Thoracic aorta endothelial cell (primary cell): ENCODE data around the gene MCRS1. TPM values are rescaled to one million over a fixed set of nuclear protein-coding genes. Genes with fewer than 3 reads are reported as not detected.

Experiments used
- small RNA-seq: library from RNA; depleted of rRNA; stranded (forward); fragments of <200 nt; gene quantifications from one replicate; pipeline ENCODE3, GENCODE V24; 2012
- total RNA-seq: library from RNA; depleted of rRNA; stranded (reverse); fragments of >200 nt; gene quantifications from 2 replicates; pipeline ENCODE4 v1.2.3, GENCODE V29; 2012

The MCRS1 gene, protein sequence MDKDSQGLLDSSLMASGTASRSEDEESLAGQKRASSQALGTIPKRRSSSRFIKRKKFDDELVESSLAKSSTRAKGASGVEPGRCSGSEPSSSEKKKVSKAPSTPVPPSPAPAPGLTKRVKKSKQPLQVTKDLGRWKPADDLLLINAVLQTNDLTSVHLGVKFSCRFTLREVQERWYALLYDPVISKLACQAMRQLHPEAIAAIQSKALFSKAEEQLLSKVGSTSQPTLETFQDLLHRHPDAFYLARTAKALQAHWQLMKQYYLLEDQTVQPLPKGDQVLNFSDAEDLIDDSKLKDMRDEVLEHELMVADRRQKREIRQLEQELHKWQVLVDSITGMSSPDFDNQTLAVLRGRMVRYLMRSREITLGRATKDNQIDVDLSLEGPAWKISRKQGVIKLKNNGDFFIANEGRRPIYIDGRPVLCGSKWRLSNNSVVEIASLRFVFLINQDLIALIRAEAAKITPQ
- total RNA-seq = 66.4 and 70.8 TPM in 2 replicates

DNA sequence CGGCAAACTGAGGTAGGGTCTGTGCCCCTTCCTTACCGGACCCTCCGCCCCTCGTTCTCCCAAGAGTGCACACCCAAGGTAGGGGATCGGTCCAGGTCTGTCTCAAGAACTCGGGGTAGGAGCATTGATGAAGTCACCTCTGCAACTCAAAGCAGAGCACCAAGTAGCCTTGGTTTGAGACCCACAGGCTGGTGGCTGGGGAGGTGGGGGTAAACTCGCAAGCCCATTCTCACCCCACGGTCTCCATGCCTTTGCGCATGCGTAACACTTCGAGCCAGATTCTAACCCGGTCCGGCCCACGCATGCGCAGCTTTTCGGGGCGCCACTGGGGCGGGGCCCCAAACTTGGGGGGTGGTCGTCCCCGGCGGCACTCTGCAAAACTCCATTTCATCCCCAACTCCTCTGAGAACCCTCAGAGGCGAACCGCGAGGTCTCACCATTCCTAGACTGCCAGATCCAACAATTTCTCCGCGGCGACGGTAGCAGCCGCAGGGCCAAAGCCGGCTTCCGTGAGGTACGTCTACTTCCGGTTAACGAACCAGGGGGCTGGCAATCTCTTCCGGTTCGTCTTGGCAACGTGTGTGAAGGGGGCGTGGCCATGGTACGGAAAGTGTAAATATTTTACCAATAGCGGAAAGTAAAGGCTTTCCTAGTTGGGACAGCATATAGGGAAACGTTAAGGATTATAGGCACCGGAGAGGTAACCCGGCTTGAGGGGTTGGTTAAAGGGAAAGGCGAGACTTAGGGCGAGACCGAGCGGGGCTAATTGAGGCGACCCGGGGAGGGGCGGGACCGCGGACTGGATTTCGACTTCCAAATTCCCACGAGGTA, at the start of gene MCRS1:
TSS of gene MCRS1 (minus strand) at position 532 of the 831 bp plus-strand sequence. CDS start 1,411 bp downstream, outside the sequence.

GRCh38 chr12:49605539-49605938, 37.6 kb upstream of the MCRS1 start, which contains the start of gene FAM186B:
FAM186B (minus strand) TSS chr12:49605639; CDS start chr12:49605477, 162 bp downstream.

GRCh38 chr12:49538510-49539403, 29.2 kb downstream of the MCRS1 start, which contains the start of gene KCNH3:
KCNH3 (plus strand) TSS chr12:49539030; CDS start chr12:49539417, 387 bp downstream.

Small RNA genes within 50 kb of the gene (small RNA-seq; reads per million reads assigned to genes)
- not detected for gene POLR2KP1
- gene RNU6-834P = not detected

Other genes with a start within 250 kb of the MCRS1 start
- 20.1 and 40.5 TPM in 2 replicates for gene TROAP, start 244.9 kb downstream of the MCRS1 start, total RNA-seq
- gene C1QL4, start 231.0 kb downstream of the MCRS1 start, total RNA-seq = 0.13 and 0.22 TPM in 2 replicates
- gene DNAJC22, start 221.3 kb downstream of the MCRS1 start, total RNA-seq = 0.80 and 1.3 TPM in 2 replicates
- gene SPATS2, start 200.7 kb downstream of the MCRS1 start, total RNA-seq = 90.6 and 97.4 TPM in 2 replicates
- 0.14 and 0.27 TPM in 2 replicates for gene KCNH3, start 29.1 kb downstream of the MCRS1 start, total RNA-seq
- gene FAM186B, start 37.5 kb upstream of the MCRS1 start, total RNA-seq = 0.27 and 0.43 TPM in 2 replicates
- 5.5 and 6.3 TPM in 2 replicates for gene PRPF40B, start 55.4 kb upstream of the MCRS1 start, total RNA-seq
- 69.8 and 84.1 TPM in 2 replicates for gene FMNL3, start 139.3 kb upstream of the MCRS1 start, total RNA-seq
- 402 and 473 TPM in 2 replicates for gene TMBIM6, start 173.4 kb upstream of the MCRS1 start, total RNA-seq